Cardiac muscle cell (in vitro differentiated cells and primary cell): Measurements from ENCODE around the gene BNC2. TPM values are rescaled to one million over a fixed set of nuclear protein-coding genes. Genes with fewer than 3 reads are reported as not detected.

Source experiments
- DNase-seq, 2 donors: peaks; one replicate each; pipeline versions ENCODE4 v3.0.0 to v3.0.0-alpha.2; 2010 to 2017; ENCODE audit warnings: low read depth in 1 of 2, low spot score in 1 of 2
- H3K27ac ChIP-seq: fragments of 200-600 bp; sonication (generic); 2 replicates; pipeline ENCODE4 v1.5.1; 2016
- H3K27me3 ChIP-seq: fragments of 200-600 bp; sonication (generic); 2 replicates; pipeline ENCODE4 v1.6.0; 2016; ENCODE audit warnings: control low read depth
- H3K36me3 ChIP-seq: fragments of 200-600 bp; sonication (generic); 2 replicates; pipeline ENCODE4 v1.5.1; 2016; ENCODE audit warnings: control low read depth
- H3K4me1 ChIP-seq: fragments of 200-600 bp; sonication (generic); 2 replicates; pipeline ENCODE4 v1.8.1; 2017; ENCODE audit warnings: low read depth, mild to moderate bottlenecking, mixed run types
- H3K4me3 ChIP-seq: fragments of 200-600 bp; sonication (generic); 2 replicates; pipeline ENCODE4 v1.5.1; 2016; ENCODE audit warnings: mild to moderate bottlenecking
- H3K9me3 ChIP-seq: fragments of 200-600 bp; sonication (generic); 2 replicates; pipeline ENCODE4 v1.5.1; 2017; ENCODE audit warnings: low read depth, mild to moderate bottlenecking, control low read depth
- polyA plus RNA-seq: library from polyadenylated mRNA; unstranded; fragments of >200 nt; fragmentation: Nextera tagmentation; extraction: Ambion mirVana; gene quantifications from 2 replicates; pipeline ENCODE4 v1.2.1, GENCODE V29; 2016
- total RNA-seq: library from RNA; depleted of rRNA; stranded (reverse); fragments of >200 nt; gene quantifications from 2 replicates; pipeline ENCODE4 v1.2.3, GENCODE V29; 2016
- TF ChIP-seq, protein P1 (sequence below): IDR thresholded peaks from 2 replicates; pipeline ENCODE4 v1.5.1; 2012; ENCODE audit warnings: low read depth, mild to moderate bottlenecking, low read length

BNC2 gene
- total and polyA plus RNA-seq, 2 experiments from 2014 or later, result 0.54 to 0.55 TPM

- no peaks in the 10 kb centered on the region for H3K9me3 ChIP-seq
- no peaks in the 10 kb centered on the region for H3K4me1 ChIP-seq
- TF ChIP-seq, protein P1, sequence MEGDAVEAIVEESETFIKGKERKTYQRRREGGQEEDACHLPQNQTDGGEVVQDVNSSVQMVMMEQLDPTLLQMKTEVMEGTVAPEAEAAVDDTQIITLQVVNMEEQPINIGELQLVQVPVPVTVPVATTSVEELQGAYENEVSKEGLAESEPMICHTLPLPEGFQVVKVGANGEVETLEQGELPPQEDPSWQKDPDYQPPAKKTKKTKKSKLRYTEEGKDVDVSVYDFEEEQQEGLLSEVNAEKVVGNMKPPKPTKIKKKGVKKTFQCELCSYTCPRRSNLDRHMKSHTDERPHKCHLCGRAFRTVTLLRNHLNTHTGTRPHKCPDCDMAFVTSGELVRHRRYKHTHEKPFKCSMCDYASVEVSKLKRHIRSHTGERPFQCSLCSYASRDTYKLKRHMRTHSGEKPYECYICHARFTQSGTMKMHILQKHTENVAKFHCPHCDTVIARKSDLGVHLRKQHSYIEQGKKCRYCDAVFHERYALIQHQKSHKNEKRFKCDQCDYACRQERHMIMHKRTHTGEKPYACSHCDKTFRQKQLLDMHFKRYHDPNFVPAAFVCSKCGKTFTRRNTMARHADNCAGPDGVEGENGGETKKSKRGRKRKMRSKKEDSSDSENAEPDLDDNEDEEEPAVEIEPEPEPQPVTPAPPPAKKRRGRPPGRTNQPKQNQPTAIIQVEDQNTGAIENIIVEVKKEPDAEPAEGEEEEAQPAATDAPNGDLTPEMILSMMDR, result no peak
- H3K27ac ChIP-seq, result no peak overlapping the region
- H3K4me3 ChIP-seq, result no peak overlapping the region
- no peak for DNase-seq
- no peaks in the 10 kb centered on the region for H3K36me3 ChIP-seq
- peaks cover 11% of the 10 kb centered on the region for H3K27me3 ChIP-seq
Measured at GRCh38 chr9:16535555-16535954, 334.9 kb downstream of the BNC2 start.

DNA sequence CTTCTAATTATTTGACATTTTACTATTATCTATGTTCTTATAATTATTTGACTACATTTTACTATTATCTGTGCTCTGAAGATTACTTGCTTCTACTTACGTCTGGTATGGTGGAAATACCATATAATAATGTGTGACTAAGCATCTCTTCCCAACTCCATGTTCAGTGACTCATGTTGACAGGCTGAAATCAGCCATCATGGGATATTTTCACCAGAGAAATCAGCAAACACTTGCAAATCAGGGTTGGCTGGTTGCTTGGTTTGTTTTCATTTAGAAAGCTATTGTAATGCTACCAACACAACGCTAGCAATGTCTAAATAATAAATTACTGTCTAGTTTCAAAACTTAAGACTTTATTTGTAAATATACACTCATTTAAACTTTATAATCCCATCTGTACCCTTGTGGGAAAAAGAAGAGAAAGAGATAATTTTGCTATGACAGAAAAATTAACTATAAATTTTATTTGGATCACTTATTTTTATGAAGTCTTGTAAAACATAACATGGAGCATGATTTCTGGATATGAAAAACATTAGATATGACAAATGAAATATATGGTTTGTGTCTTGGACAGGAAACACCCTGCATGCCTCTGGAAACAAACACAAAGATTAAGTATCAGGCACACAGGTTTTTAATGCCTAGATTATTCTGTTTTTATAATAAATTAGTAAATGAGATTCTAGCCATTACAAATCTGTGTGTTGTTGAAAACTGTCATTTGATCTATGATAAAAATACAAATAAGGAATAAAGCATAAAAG, 337.6 kb downstream of the BNC2 start:
- Histone ChIP-seq H3K27me3 (peaks cover 6% of the 10 kb centered on the region), H3K27ac (no peak overlapping the region), H3K4me3 (no peak overlapping the region), H3K4me1 (no peaks in the 10 kb centered on the region), H3K36me3 (no peaks in the 10 kb centered on the region), H3K9me3 (no peaks in the 10 kb centered on the region)
- peak in 1 of 2 donors; percentile 84 for DNase-seq
- TF ChIP-seq, protein P1, result no peak

- TF ChIP-seq, protein P1, result no peak
- no peaks in the 10 kb centered on the region for H3K4me1 ChIP-seq
- H3K36me3 ChIP-seq, result no peaks in the 10 kb centered on the region
- H3K27me3 ChIP-seq, result peaks cover 6% of the 10 kb centered on the region
- H3K27ac ChIP-seq, result no peak overlapping the region
- H3K4me3 ChIP-seq, result no peak overlapping the region
- H3K9me3 ChIP-seq, result no peaks in the 10 kb centered on the region
- DNase-seq, result no peak
Measured at GRCh38 chr9:16532272-16532671, 338.2 kb downstream of the BNC2 start.

DNA sequence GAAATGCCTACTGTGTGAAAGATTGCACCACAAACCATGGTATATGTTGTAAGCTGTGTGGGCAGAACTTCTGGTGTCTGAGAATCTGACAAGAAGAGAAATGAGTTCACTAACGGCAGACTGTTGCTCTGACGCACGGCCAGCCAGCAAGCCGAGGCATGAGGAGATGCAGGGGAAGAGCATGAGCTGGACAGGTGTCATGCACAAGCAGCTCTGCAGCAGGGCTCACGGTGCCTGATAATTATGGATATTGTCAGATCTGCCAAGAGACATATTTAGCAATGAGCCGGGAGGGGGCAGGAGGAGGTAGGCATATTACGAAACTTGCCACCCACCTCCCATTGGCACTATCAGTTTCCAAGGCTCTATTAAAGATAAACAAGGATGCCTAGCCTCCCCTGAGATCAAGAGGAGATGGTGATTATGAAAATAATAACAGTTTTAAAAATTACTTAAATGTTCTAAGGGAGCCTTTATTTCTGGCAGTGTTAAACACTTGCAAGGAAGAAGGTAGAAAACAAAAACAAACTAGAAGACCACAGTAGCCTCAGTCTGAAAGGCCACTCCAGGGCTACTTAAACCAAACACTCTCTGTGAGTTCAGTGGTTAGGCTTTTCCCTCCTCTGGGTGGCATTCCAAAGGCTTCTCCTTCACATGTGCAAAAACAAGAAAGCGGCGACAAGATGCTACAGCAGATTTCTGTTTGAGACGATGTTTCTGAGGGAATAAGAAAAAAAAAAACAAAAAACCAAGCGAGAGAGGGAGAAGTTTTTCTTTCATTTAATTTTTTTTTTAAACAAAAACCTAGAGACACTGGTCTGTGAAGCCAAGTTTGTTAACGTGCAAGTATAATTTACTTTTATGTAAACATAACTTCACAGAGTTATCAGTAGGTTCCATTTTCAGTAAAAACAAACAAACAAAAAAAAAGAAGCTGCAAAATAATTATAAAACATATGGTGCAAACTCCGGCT, 339.5 kb downstream of the BNC2 start:
- H3K9me3 ChIP-seq, result no peaks in the 10 kb centered on the region
- H3K27ac ChIP-seq, result no peak overlapping the region
- H3K4me3 ChIP-seq, result no peak overlapping the region
- TF ChIP-seq, protein P1, result no peak
- H3K36me3 ChIP-seq, result no peaks in the 10 kb centered on the region
- DNase-seq, result no peak
- H3K4me1 ChIP-seq, result no peaks in the 10 kb centered on the region
- peaks cover 6% of the 10 kb centered on the region for H3K27me3 ChIP-seq

- H3K9me3 ChIP-seq, result no peaks in the 10 kb centered on the region
- TF ChIP-seq, protein P1, result no peak
- no peak overlapping the region for H3K4me3 ChIP-seq
- H3K27ac ChIP-seq, result no peak overlapping the region
- DNase-seq, result no peak
- H3K4me1 ChIP-seq, result no peaks in the 10 kb centered on the region
- no peaks in the 10 kb centered on the region for H3K27me3 ChIP-seq
- H3K36me3 ChIP-seq, result no peaks in the 10 kb centered on the region
Measured at GRCh38 chr9:16527573-16527972, 342.9 kb downstream of the BNC2 start.
